ENCODE measurements around the gene XYLT1.

The XYLT1 gene

GRCh38 chr16:17273142-17273561 is 197.6 kb downstream of the XYLT1 start:
- DNase-seq = no peak

GRCh38 chr16:17272716-17273115 is 198.0 kb downstream of the XYLT1 start:
- DNase-seq = no peak

- DNase-seq = no peak
Observed at GRCh38 chr16:17271687-17272086, 199.1 kb downstream of the XYLT1 start.

- no peak for DNase-seq
Observed at GRCh38 chr16:17270683-17271109, 200.1 kb downstream of the XYLT1 start.

GRCh38 chr16:17270111-17270510 is 200.6 kb downstream of the XYLT1 start:
- no peak for DNase-seq

GRCh38 chr16:17269439-17269838 is 201.3 kb downstream of the XYLT1 start:
- DNase-seq = no peak

- peak; percentile 52 for DNase-seq
Observed at GRCh38 chr16:17266608-17267313, 204.0 kb downstream of the XYLT1 start.

GRCh38 chr16:17265154-17265553 is 205.6 kb downstream of the XYLT1 start:
- DNase-seq = no peak

GRCh38 chr16:17261197-17261858 is 209.4 kb downstream of the XYLT1 start:
- no peak for DNase-seq

- no peak for DNase-seq
Observed at GRCh38 chr16:17260276-17260849, 210.4 kb downstream of the XYLT1 start.

- DNase-seq = no peak
Observed at GRCh38 chr16:17259751-17260270, 210.9 kb downstream of the XYLT1 start.

- DNase-seq = no peak
Observed at GRCh38 chr16:17258848-17259713, 211.7 kb downstream of the XYLT1 start.

- no peak for DNase-seq
Observed at GRCh38 chr16:17258077-17258599, 212.6 kb downstream of the XYLT1 start.

- no peak for DNase-seq
Observed at GRCh38 chr16:17257426-17258023, 213.2 kb downstream of the XYLT1 start.

GRCh38 chr16:17252701-17253100 is 218.1 kb downstream of the XYLT1 start:
- DNase-seq = no peak

- DNase-seq = no peak
Observed at GRCh38 chr16:17252064-17252463, 218.7 kb downstream of the XYLT1 start.

GRCh38 chr16:17251496-17251895 is 219.3 kb downstream of the XYLT1 start:
- DNase-seq = no peak

GRCh38 chr16:17246974-17247732 is 223.6 kb downstream of the XYLT1 start:
- DNase-seq = no peak

- no peak for DNase-seq
Observed at GRCh38 chr16:17246268-17246885, 224.4 kb downstream of the XYLT1 start.

- DNase-seq = no peak
Observed at GRCh38 chr16:17245776-17246175, 225.0 kb downstream of the XYLT1 start.
